ENCODE data around the gene GPATCH4.

Gene GPATCH4

DNA sequence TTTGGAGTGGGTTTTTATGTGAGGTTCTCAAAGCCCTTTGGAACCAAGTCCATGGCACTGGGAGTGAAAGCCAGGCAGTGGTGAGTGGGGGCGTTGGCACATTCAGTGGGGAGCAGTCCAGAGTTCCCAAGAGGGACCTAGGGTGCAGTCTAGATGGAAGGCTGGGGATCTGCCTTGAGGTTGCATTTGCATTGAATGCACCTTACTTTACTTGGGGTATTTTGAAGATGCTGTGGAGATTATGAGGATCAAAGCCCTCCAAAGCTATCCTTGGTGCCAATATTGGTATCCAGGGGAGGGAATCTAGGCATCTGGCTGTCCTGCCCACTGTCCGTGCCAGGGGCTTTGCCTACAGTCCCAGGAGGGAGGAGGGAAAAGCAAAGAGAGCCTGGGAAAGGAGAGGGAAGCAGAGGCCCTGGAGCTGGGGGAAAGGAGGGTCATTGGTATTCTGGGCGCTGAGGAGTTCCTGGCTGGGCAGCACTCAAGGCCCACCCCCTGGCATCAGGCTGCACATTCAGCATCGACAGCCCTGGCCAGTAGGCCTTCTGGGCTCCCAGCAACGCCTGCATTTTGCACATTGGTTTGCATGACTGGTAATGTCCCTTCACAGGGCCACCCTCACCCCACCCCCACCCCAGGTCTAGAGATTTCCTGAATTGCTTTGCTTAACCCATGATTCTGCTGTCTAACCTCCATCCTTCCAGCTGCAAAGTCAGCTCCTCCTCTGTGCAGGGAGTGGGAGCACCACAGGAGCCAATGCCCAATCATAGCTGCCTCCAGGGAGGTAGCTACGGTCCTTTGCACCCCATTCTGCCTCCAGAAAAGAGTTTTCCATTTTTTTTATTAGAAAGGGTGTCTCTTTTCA, 39.8 kb upstream of the GPATCH4 start:
- TF ChIP-seq TAF1 (IDR thresholded peaks at IDR 0.05; ENCODE audit: borderline replicate concordance, insufficient read depth, low read length) (no peak), FOXP2 (optimal IDR thresholded peaks at IDR 0.05; ENCODE audit: borderline replicate concordance, extremely low read depth, extremely low read length, insufficient read depth) (no peak), POLR2AphosphoS5 (IDR thresholded peaks at IDR 0.05; ENCODE audit: low read depth, low read length) (no peak), REST (IDR thresholded peaks at IDR 0.05; ENCODE audit: insufficient read depth in 1 of 2, low read depth in 2 of 2, low read length in 2 of 2) (no peak), SIN3A (IDR thresholded peaks at IDR 0.05; ENCODE audit: borderline replicate concordance, insufficient read depth, low read length) (no peak)

DNA sequence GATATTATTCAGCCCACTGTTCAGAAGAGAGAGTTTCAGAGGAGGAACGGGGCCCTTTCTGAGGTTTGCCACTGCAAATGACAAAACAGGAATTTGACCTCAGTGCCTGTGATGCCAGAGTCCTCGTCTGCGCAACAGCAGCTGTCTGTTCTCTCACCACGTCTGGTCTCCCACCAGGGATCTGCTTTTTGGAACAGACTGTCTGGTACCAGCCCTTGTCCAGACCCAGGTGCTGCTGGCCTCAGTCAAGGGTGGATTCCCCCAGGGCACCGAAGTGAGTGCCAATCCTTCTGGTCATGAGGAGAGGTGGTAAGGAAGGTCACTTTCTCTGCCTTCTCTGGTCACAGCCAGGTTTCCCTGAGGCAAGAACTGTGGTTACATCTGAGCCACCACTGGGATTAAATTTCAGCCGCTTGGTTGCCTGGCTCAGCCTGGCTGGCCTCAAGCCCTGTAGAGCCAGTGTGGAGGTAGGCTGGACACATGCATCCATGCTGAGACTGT, 38.4 kb upstream of the GPATCH4 start:
- TF ChIP-seq POLR2AphosphoS5 (IDR thresholded peaks at IDR 0.05; ENCODE audit: low read depth, low read length) (no peak), FOXP2 (optimal IDR thresholded peaks at IDR 0.05; ENCODE audit: borderline replicate concordance, extremely low read depth, extremely low read length, insufficient read depth) (no peak), TAF1 (IDR thresholded peaks at IDR 0.05; ENCODE audit: borderline replicate concordance, insufficient read depth, low read length) (no peak)

- TF ChIP-seq SIN3A (IDR thresholded peaks at IDR 0.05; ENCODE audit: borderline replicate concordance, insufficient read depth, low read length) (no peak), REST (IDR thresholded peaks at IDR 0.05; ENCODE audit: insufficient read depth in 1 of 2, low read depth in 2 of 2, low read length in 2 of 2) (no peak), FOXP2 (optimal IDR thresholded peaks at IDR 0.05; ENCODE audit: borderline replicate concordance, extremely low read depth, extremely low read length, insufficient read depth) (no peak), POLR2AphosphoS5 (IDR thresholded peaks at IDR 0.05; ENCODE audit: low read depth, low read length) (no peak), TAF1 (IDR thresholded peaks at IDR 0.05; ENCODE audit: borderline replicate concordance, insufficient read depth, low read length) (no peak)
Observed at GRCh38 chr1:156638189-156638985, 37.1 kb upstream of the GPATCH4 start.

- TF ChIP-seq REST (IDR thresholded peaks at IDR 0.05; ENCODE audit: insufficient read depth in 1 of 2, low read depth in 2 of 2, low read length in 2 of 2) = no peak
- TF ChIP-seq FOXP2 (optimal IDR thresholded peaks at IDR 0.05; ENCODE audit: borderline replicate concordance, extremely low read depth, extremely low read length, insufficient read depth) = no peak
- TF ChIP-seq POLR2AphosphoS5 (IDR thresholded peaks at IDR 0.05; ENCODE audit: low read depth, low read length) = no peak
Observed at GRCh38 chr1:156632355-156632754, 31.1 kb upstream of the GPATCH4 start.

DNA sequence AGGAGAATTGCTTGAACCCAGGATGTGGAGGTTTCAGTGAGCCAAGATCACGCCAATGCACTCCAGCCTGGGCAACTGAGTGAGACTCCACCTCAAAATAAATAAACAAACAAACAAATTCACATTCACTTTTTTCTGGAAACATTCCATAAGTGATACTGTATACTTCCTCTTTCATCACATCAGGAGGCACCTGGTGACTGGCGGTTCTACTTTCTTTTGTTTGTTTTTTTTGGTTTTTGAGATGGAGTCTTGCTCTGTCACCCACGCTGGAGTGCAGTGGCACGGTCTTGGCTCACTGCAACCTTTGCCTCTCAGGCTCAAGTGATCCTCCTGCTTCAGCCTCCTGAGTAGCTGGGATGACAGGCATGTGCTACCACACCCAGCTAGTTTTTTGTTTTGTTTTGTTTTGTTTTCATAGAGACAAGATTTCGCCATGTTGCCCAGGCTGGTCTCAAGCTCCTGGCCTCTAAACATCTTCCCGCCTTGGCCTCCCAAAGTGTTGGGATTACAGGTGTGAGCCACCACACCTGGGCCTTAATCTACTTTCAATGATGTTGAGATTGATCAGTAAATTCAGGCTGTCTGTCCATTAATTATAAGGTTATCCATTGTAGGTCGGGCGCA, 28.7 kb upstream of the GPATCH4 start:
- TF ChIP-seq POLR2AphosphoS5 (IDR thresholded peaks at IDR 0.05; ENCODE audit: low read depth, low read length) = no peak
- TF ChIP-seq TAF1 (IDR thresholded peaks at IDR 0.05; ENCODE audit: borderline replicate concordance, insufficient read depth, low read length) = no peak
- no peak for TF ChIP-seq SIN3A (IDR thresholded peaks at IDR 0.05; ENCODE audit: borderline replicate concordance, insufficient read depth, low read length)
- no peak for TF ChIP-seq REST (IDR thresholded peaks at IDR 0.05; ENCODE audit: insufficient read depth in 1 of 2, low read depth in 2 of 2, low read length in 2 of 2)
- TF ChIP-seq FOXP2 (optimal IDR thresholded peaks at IDR 0.05; ENCODE audit: borderline replicate concordance, extremely low read depth, extremely low read length, insufficient read depth) = no peak
